Upper lobe of right lung (tissue), 1 donor: ENCODE results near the gene CAMK1D. TPM values are rescaled to one million over a fixed set of nuclear protein-coding genes. Genes with fewer than 3 reads are reported as not detected.

Experiments used
- ATAC-seq: fragments of 200-7000 bp; cut with Tn5 transposase; one replicate; pipeline ENCODE4 v1.9.1; 2020; ENCODE audit warnings: mild to moderate bottlenecking, moderate library complexity
- DNase-seq: peaks from one replicate; pipeline ENCODE4 v3.0.0-alpha.2; 2020
- H3K27ac ChIP-seq: fragments of 200-600 bp; one replicate; pipeline ENCODE4 v1.8.0; 2022
- H3K27me3 ChIP-seq: fragments of 200-600 bp; one replicate; pipeline ENCODE4 v1.8.0; 2022; ENCODE audit warnings: mild to moderate bottlenecking
- H3K36me3 ChIP-seq: fragments of 200-600 bp; one replicate; pipeline ENCODE4 v1.8.0; 2022
- H3K4me1 ChIP-seq: fragments of 200-600 bp; one replicate; pipeline ENCODE4 v1.8.0; 2022
- H3K4me3 ChIP-seq: fragments of 200-600 bp; one replicate; pipeline ENCODE4 v1.8.0; 2022; ENCODE audit warnings: mild to moderate bottlenecking
- H3K9me3 ChIP-seq: fragments of 200-600 bp; one replicate; pipeline ENCODE4 v1.8.0; 2022
- CTCF ChIP-seq: fragments of 200-600 bp; IDR thresholded peaks from one replicate; pipeline ENCODE4 v1.8.0; 2022; ENCODE audit warnings: antibody characterized with exemption
- intact Hi-C: fragments of 100-400 bp; cut with DNase I; formaldehyde crosslinking; loops from one replicate; pipeline ENCODE4 v1.11.0; 2022
- total RNA-seq: library from RNA; stranded (reverse); fragmentation: NEBNext Ultra II Directional; extraction: Animal tissue kit (Norgen Biotek cat#: 25700); gene quantifications from one replicate; pipeline ENCODE4 v1.2.1, GENCODE V29; 2021
- donor health status: DM: no; HTN: yes; CAD: no; lungs with severe emphysema.

The CAMK1D gene
- total RNA-seq, 1 donor from 2014 or later, result 17.1 TPM

- ATAC-seq, result no peak
- no peak overlapping the region for H3K4me3 ChIP-seq
- H3K36me3 ChIP-seq, result no peaks in the 10 kb centered on the region
- H3K9me3 ChIP-seq, result no peaks in the 10 kb centered on the region
- H3K27me3 ChIP-seq, result no peaks in the 10 kb centered on the region
- no peak overlapping the region for H3K27ac ChIP-seq
- no peaks in the 10 kb centered on the region for H3K4me1 ChIP-seq
- TF ChIP-seq CTCF, result no peak
- no peak for DNase-seq
- intact Hi-C loops, result no loop called here
Observed at GRCh38 chr10:12800302-12800701, 451.0 kb downstream of the CAMK1D start.

- no peak for ATAC-seq
- intact Hi-C loops, result no loop called here
- Histone ChIP-seq H3K27ac (no peak overlapping the region), H3K4me1 (no peaks in the 10 kb centered on the region), H3K4me3 (no peak overlapping the region), H3K27me3 (no peaks in the 10 kb centered on the region), H3K9me3 (no peaks in the 10 kb centered on the region), H3K36me3 (no peaks in the 10 kb centered on the region)
- no peak for TF ChIP-seq CTCF
- DNase-seq, result no peak
Observed at GRCh38 chr10:12801214-12802087, 452.1 kb downstream of the CAMK1D start.

- Histone ChIP-seq H3K4me3 (no peak overlapping the region), H3K9me3 (no peaks in the 10 kb centered on the region), H3K27ac (no peak overlapping the region), H3K27me3 (no peaks in the 10 kb centered on the region), H3K4me1 (no peaks in the 10 kb centered on the region), H3K36me3 (no peaks in the 10 kb centered on the region)
- TF ChIP-seq CTCF, result no peak
- no peak for DNase-seq
- no peak for ATAC-seq
- intact Hi-C loops, result no loop called here
Observed at GRCh38 chr10:12803776-12804175, 454.4 kb downstream of the CAMK1D start.

GRCh38 chr10:12806228-12807095 lies 457.1 kb downstream of the CAMK1D start:
- H3K4me1 ChIP-seq, result no peaks in the 10 kb centered on the region
- no peak overlapping the region for H3K4me3 ChIP-seq
- DNase-seq (no peak), ATAC-seq (peak; percentile 37)
- TF ChIP-seq CTCF, result no peak
- no peak overlapping the region for H3K27ac ChIP-seq
- no peaks in the 10 kb centered on the region for H3K27me3 ChIP-seq
- H3K36me3 ChIP-seq, result no peaks in the 10 kb centered on the region
- intact Hi-C loops, result no loop called here
- no peaks in the 10 kb centered on the region for H3K9me3 ChIP-seq

GRCh38 chr10:12807096-12807755 lies 457.9 kb downstream of the CAMK1D start:
- H3K27ac ChIP-seq, result no peak overlapping the region
- no peaks in the 10 kb centered on the region for H3K9me3 ChIP-seq
- DNase-seq, result no peak
- no peak for TF ChIP-seq CTCF
- intact Hi-C loops, result no loop called here
- no peak overlapping the region for H3K4me3 ChIP-seq
- no peaks in the 10 kb centered on the region for H3K36me3 ChIP-seq
- no peaks in the 10 kb centered on the region for H3K27me3 ChIP-seq
- no peaks in the 10 kb centered on the region for H3K4me1 ChIP-seq
- peak; percentile 23 for ATAC-seq
